AG09309 (cell line): ENCODE results near the gene PROM2.
"Not testable (repeated sequence)": the region's sequence is repeated elsewhere in the genome, so short reads cannot be mapped to it uniquely, and the experiment has no call there.

ENCODE experiments used
- DNase-seq: peaks from one replicate; pipeline ENCODE4 v3.0.0-alpha.2; 2010; ENCODE audit warnings: low read depth
- H3K4me3 ChIP-seq: 2 replicates; pipeline ENCODE4 v1.5.1; 2011; ENCODE audit warnings: mild to moderate bottlenecking, low read depth, low read length, moderate library complexity; ENCODE audit not compliant: control insufficient read depth
- CTCF ChIP-seq: IDR thresholded peaks from 2 replicates; pipeline ENCODE4 v1.5.1; 2011; ENCODE audit warnings: mild to moderate bottlenecking, low read depth, low read length, inconsistent platforms; ENCODE audit not compliant: insufficient read depth, control insufficient read depth; ENCODE audit errors: missing control alignments

PROM2 gene

DNA sequence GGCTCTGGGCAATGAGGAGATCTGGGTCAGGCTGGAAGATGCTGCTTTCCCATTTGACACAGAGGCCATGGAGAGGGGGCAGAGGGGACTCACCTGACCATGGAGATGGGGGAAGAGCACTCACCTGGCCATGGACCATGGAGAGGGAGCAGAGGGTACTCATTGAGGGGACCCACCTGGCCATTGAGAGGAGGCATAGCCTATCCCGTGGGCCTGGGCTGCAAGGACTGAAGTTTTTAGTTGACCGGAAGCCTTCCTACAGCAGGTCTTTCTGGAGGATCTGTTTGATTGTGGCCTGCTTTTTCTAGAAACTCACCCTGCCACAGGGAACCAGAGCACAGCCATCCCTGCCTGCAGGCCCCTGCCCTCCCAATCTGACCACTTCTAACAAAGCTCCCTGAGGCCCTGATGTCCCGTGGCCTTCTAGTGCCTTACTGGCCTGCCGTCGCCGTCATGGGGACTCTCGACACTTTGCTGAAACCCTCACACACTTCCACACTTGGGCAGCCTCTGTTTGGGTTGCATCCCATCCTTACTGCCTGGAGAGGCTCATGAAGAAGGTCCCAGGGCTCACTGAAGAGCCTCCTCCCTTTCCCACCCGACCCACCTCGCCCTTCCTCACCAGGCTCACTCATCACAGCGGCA, 5.1 kb upstream of the PROM2 start:
- no peak for DNase-seq
- TF ChIP-seq CTCF: no peak
- no peak overlapping the region for H3K4me3 ChIP-seq

DNA sequence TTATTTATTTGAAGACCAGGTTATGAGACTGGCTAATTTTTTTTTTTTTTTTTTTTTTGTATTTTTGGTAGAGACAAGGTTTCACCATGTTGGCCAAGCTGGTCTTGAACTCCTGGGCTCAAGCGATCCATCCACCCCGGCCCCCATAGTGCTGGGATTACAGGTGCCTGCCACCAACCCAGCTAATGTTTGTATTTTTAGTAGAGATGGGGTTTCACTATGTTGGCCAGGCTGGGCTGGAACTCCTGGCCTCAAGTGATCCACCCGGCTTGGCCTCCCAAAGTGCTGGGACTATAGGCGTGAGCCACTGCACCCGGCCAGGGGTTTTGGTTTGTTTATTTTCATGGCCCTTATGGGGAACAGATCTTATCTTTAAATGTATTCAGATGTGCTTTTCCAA, 4.5 kb upstream of the PROM2 start:
- DNase-seq, H3K4me3 ChIP-seq: not testable (repeated sequence)

- no peak overlapping the region for H3K4me3 ChIP-seq
- TF ChIP-seq CTCF: no peak
- no peak for DNase-seq
Observed at GRCh38 chr2:95270541-95271081, 3.6 kb upstream of the PROM2 start.

DNA sequence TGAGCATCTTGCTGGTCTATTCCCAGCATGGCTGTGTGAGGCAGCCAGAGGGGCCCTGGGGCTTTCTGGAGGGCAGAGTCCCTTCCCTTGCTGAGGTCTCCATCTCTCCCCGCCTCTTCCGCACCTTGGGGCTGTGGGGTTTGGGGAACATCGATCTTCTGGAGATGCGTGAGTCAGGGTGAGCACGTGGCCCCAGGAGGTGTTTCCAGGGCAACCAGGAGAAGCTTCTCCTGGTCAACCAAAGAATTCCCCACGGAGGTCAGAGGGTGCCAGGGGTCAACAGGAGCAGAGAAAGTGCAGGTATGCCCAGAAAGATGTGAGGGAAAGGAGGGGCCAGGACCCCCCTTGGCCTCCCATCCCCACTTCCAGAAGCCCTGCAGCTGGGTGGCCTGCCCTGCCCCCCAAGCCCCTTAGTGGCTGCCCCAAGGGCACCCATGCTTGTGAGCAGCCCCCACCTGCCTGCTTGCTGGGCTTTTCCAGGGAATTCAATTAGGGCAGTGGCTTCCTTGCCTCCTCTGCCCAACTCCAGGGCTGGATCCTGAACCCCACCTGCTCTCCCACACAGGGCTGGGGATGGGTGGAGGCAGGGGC, 2.8 kb upstream of the PROM2 start:
- no peak for TF ChIP-seq CTCF
- no peak for DNase-seq
- no peak overlapping the region for H3K4me3 ChIP-seq

GRCh38 chr2:95272299-95272751, 1.9 kb upstream of the PROM2 start:
- no peak for TF ChIP-seq CTCF
- no peak for DNase-seq
- no peak overlapping the region for H3K4me3 ChIP-seq

DNA sequence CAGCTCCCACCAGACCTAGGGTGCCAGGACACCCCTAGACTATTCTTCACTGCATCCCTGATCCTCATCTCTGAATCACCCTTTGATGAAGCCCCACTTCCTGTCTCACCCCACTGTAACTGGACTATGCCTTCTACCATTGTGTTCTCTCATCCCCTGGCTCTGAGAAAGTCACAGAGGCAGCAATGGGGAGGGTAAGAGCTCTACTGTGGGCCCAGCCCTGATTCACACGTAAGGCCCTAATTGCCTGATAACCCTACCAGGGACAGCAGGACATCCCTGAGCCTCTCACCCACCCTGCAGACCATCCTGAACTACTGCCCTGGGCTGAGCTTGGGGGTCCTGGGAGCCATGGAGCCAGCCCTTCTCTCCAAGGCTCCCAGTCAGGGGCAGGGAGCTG, 1.5 kb upstream of the PROM2 start:
- H3K4me3 ChIP-seq: no peak overlapping the region
- no peak for TF ChIP-seq CTCF
- no peak for DNase-seq

DNA sequence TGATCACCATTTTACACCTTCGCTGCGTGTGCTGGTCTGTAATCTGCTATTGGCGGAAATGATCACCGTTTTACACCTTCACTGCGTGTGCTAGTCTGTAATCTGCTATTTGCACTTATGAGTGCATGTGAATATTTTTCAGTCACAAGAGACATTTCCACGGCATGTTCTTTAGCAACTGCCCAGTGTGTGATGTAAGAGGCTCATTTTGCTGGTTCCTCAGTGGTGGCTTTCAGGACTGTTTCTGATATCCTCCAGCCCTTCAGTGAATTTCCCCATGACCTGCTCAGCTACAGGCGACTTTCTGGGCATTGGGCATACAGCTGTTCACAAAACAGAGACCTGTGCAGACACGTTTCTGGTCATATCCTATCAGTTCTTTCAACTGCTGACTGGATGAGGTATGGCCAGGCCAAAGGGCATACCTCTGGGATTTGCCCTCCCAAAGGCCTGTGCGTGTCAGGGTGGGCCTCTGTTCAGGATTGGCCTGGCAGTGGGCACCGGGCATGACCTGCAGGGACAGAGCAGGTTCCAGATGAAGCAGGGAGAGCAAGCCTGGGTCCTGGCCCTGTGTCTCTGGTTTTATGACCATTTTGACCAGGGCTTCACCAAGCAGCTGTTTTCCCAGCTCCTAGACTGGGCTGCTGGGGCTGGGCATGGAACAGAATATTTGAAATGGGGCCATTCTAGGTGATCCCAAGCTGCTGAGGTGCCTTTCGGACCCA, 521 bp upstream of the PROM2 start:
- no peak for DNase-seq
- no peak overlapping the region for H3K4me3 ChIP-seq
- TF ChIP-seq CTCF: no peak
